ENCODE results near the gene RPS29.
A peak's percentile ranks its signal among the peaks of the same experiment; 100 is the strongest.

The RPS29 gene

DNA sequence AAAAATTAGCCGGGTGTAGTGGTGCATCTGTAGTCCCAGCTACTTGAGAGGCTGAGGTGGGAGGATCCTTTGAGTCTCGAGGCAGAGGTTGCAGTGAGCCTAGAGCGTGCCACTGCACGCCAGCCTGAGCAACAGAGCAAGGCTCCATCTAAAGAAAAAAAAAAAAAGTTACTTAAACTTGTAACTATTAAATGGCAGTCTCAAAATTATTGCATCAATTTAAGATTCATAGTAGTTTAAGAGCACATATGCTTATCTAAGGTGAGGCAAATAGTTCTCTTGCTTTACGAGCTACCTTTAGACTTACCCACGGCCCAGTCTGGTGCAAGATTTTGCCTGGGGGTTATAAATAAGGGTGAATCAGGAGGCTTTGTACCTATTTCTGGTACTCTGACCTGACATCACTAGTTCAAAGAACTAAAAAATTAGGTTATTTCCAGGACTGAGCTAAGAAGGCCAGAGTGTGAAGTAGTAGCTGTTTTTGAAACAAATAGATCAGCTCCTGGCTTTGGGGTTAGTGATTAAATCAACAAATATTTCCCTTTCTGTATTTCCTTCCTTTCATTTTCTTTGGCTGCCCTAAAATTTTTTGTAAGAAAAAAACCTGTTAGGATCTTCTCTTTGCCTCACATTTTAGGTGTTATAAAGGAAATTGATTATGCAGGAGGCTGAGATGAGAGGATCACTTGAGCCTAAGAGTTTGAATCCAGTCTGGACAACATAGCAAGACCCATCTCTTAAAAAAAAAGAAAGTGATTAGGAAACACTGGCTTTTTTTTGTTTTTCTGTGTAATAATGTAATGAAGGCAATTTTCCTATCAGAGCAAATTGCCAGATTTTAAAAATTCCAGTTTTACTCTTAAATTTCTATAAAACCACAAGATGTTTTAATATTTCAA lies 38.0 kb upstream of the RPS29 start:
- H3K4me2 ChIP-seq (ENCODE audit: insufficient read depth, low read length, poor library complexity, severe bottlenecking), result no peak overlapping the region
- no peaks in the 10 kb centered on the region for H3K9me3 ChIP-seq (replicated peaks in 1 of 2; ENCODE audit: control insufficient read depth in 2 of 2, insufficient read depth in 1 of 2, low read depth in 1 of 2, low read length in 2 of 2)
- H3K9ac ChIP-seq (ENCODE audit: low read depth, low read length, poor library complexity), result no peak overlapping the region
- H4K91ac ChIP-seq (ENCODE audit: low read depth, low read length, poor library complexity), result no peak overlapping the region
- no peak overlapping the region for H3K18ac ChIP-seq (ENCODE audit: low read length)
- peaks cover 2 to 13% of the 10 kb centered on the region in 2 donors for H3K4me1 ChIP-seq (ENCODE audit: control insufficient read depth in 2 of 2, insufficient read depth in 1 of 2, low read depth in 1 of 2, low read length in 2 of 2)
- no CpG with 5 or more reads among the region's 6 CpGs for WGBS, 2 donors (ENCODE audit: extremely low coverage in 2 of 2, insufficient read length in 2 of 2, insufficient replicate concordance in 1 of 2)
- H2BK5ac ChIP-seq (ENCODE audit: low read length), result no peak overlapping the region
- peaks cover 4% of the 10 kb centered on the region for H3K79me1 ChIP-seq (ENCODE audit: low read depth, low read length)
- H3K27ac ChIP-seq (replicated peaks; ENCODE audit: low read length), result no peak overlapping the region
- H3K23ac ChIP-seq (ENCODE audit: low read depth, low read length, poor library complexity), result no peak overlapping the region
- no peak overlapping the region for H3K4me3 ChIP-seq (ENCODE audit: low read length in 2 of 2)
- no peak overlapping the region for H3K4ac ChIP-seq (ENCODE audit: low read length)
- H3K27me3 ChIP-seq (ENCODE audit: control insufficient read depth in 3 of 3, insufficient read depth in 3 of 3, low read depth in 1 of 3, low read length in 3 of 3), result no peaks in the 10 kb centered on the region
- no peak overlapping the region for H2BK15ac ChIP-seq (ENCODE audit: low read length)
- H2BK12ac ChIP-seq (ENCODE audit: low read length), result no peak overlapping the region
- H2BK120ac ChIP-seq (ENCODE audit: low read depth, low read length), result no peak overlapping the region
- no peak for DNase-seq (ENCODE audit: low spot score)
- H3K14ac ChIP-seq (ENCODE audit: low read length), result no peak overlapping the region
- H2AFZ ChIP-seq (ENCODE audit: low read length), result no peak overlapping the region
- H3K36me3 ChIP-seq (replicated peaks in 1 of 2; ENCODE audit: control insufficient read depth in 2 of 2, insufficient read depth in 2 of 2, low read length in 2 of 2), result peaks cover 3 to 75% of the 10 kb centered on the region in 2 donors
- H2AK5ac ChIP-seq (ENCODE audit: low read depth, low read length), result no peak overlapping the region
- no peak overlapping the region for H4K8ac ChIP-seq (ENCODE audit: low read depth, low read length)

- H3K9me3 ChIP-seq (replicated peaks in 1 of 2; ENCODE audit: control insufficient read depth in 2 of 2, insufficient read depth in 1 of 2, low read depth in 1 of 2, low read length in 2 of 2), result no peaks in the 10 kb centered on the region
- no peak overlapping the region for H3K4ac ChIP-seq (ENCODE audit: low read length)
- no CpG with 5 or more reads among the region's 3 CpGs for WGBS, 2 donors (ENCODE audit: extremely low coverage in 2 of 2, insufficient read length in 2 of 2, insufficient replicate concordance in 1 of 2)
- H3K27me3 ChIP-seq (ENCODE audit: control insufficient read depth in 3 of 3, insufficient read depth in 3 of 3, low read depth in 1 of 3, low read length in 3 of 3), result no peaks in the 10 kb centered on the region
- H4K91ac ChIP-seq (ENCODE audit: low read depth, low read length, poor library complexity), result no peak overlapping the region
- DNase-seq (ENCODE audit: low spot score), result no peak
- no peak overlapping the region for H2BK15ac ChIP-seq (ENCODE audit: low read length)
- no peak overlapping the region for H2AK5ac ChIP-seq (ENCODE audit: low read depth, low read length)
- no peak overlapping the region for H3K23ac ChIP-seq (ENCODE audit: low read depth, low read length, poor library complexity)
- H3K4me1 ChIP-seq (ENCODE audit: control insufficient read depth in 2 of 2, insufficient read depth in 1 of 2, low read depth in 1 of 2, low read length in 2 of 2), result peaks cover 2 to 15% of the 10 kb centered on the region in 2 donors
- no peak overlapping the region for H2BK120ac ChIP-seq (ENCODE audit: low read depth, low read length)
- H3K36me3 ChIP-seq (replicated peaks in 1 of 2; ENCODE audit: control insufficient read depth in 2 of 2, insufficient read depth in 2 of 2, low read length in 2 of 2), result peaks cover 4 to 77% of the 10 kb centered on the region in 2 donors
- no peak overlapping the region for H3K4me2 ChIP-seq (ENCODE audit: insufficient read depth, low read length, poor library complexity, severe bottlenecking)
- peaks cover 4% of the 10 kb centered on the region for H3K79me1 ChIP-seq (ENCODE audit: low read depth, low read length)
- no peak overlapping the region for H3K27ac ChIP-seq (replicated peaks; ENCODE audit: low read length)
- no peak overlapping the region for H2BK5ac ChIP-seq (ENCODE audit: low read length)
- H3K14ac ChIP-seq (ENCODE audit: low read length), result no peak overlapping the region
- no peak overlapping the region for H4K8ac ChIP-seq (ENCODE audit: low read depth, low read length)
- no peak overlapping the region for H3K4me3 ChIP-seq (ENCODE audit: low read length in 2 of 2)
- no peak overlapping the region for H2BK12ac ChIP-seq (ENCODE audit: low read length)
- no peak overlapping the region for H2AFZ ChIP-seq (ENCODE audit: low read length)
- H3K18ac ChIP-seq (ENCODE audit: low read length), result no peak overlapping the region
- no peak overlapping the region for H3K9ac ChIP-seq (ENCODE audit: low read depth, low read length, poor library complexity)
Measured at GRCh38 chr14:49623387-49623786, 37.2 kb upstream of the RPS29 start.

- peaks cover 2 to 15% of the 10 kb centered on the region in 2 donors for H3K4me1 ChIP-seq (ENCODE audit: control insufficient read depth in 2 of 2, insufficient read depth in 1 of 2, low read depth in 1 of 2, low read length in 2 of 2)
- no peak overlapping the region for H3K4ac ChIP-seq (ENCODE audit: low read length)
- H4K8ac ChIP-seq (ENCODE audit: low read depth, low read length), result no peak overlapping the region
- no peak for DNase-seq (ENCODE audit: low spot score)
- H2AFZ ChIP-seq (ENCODE audit: low read length), result no peak overlapping the region
- H3K18ac ChIP-seq (ENCODE audit: low read length), result no peak overlapping the region
- H3K14ac ChIP-seq (ENCODE audit: low read length), result no peak overlapping the region
- peaks cover 4% of the 10 kb centered on the region for H3K79me1 ChIP-seq (ENCODE audit: low read depth, low read length)
- no peaks in the 10 kb centered on the region for H3K9me3 ChIP-seq (replicated peaks in 1 of 2; ENCODE audit: control insufficient read depth in 2 of 2, insufficient read depth in 1 of 2, low read depth in 1 of 2, low read length in 2 of 2)
- H2BK15ac ChIP-seq (ENCODE audit: low read length), result no peak overlapping the region
- no peak overlapping the region for H2AK5ac ChIP-seq (ENCODE audit: low read depth, low read length)
- no CpG with 5 or more reads among the region's 3 CpGs for WGBS, 2 donors (ENCODE audit: extremely low coverage in 2 of 2, insufficient read length in 2 of 2, insufficient replicate concordance in 1 of 2)
- H3K27ac ChIP-seq (replicated peaks; ENCODE audit: low read length), result no peak overlapping the region
- H3K36me3 ChIP-seq (replicated peaks in 1 of 2; ENCODE audit: control insufficient read depth in 2 of 2, insufficient read depth in 2 of 2, low read length in 2 of 2), result peaks cover 8 to 77% of the 10 kb centered on the region in 2 donors
- H2BK5ac ChIP-seq (ENCODE audit: low read length), result no peak overlapping the region
- H3K23ac ChIP-seq (ENCODE audit: low read depth, low read length, poor library complexity), result no peak overlapping the region
- H3K4me2 ChIP-seq (ENCODE audit: insufficient read depth, low read length, poor library complexity, severe bottlenecking), result peak overlapping the region; percentile 85
- H3K9ac ChIP-seq (ENCODE audit: low read depth, low read length, poor library complexity), result no peak overlapping the region
- no peak overlapping the region for H2BK12ac ChIP-seq (ENCODE audit: low read length)
- H3K27me3 ChIP-seq (ENCODE audit: control insufficient read depth in 3 of 3, insufficient read depth in 3 of 3, low read depth in 1 of 3, low read length in 3 of 3), result no peaks in the 10 kb centered on the region
- H4K91ac ChIP-seq (ENCODE audit: low read depth, low read length, poor library complexity), result no peak overlapping the region
- no peak overlapping the region for H2BK120ac ChIP-seq (ENCODE audit: low read depth, low read length)
- H3K4me3 ChIP-seq (ENCODE audit: low read length in 2 of 2), result peak overlapping the region in 1 of 2 donors; percentile 76
Measured at GRCh38 chr14:49622022-49622607, 35.9 kb upstream of the RPS29 start.
